HG03045 (cell line): ENCODE measurements around the gene BARHL2.

Source experiments
- ATAC-seq: cut with Tn5 transposase; IDR thresholded peaks from one replicate; pipeline ENCODE4 v1.9.1; 2021; ENCODE audit warnings: mild to moderate bottlenecking, moderate library complexity; ENCODE audit not compliant: unreplicated experiment

Gene BARHL2

GRCh38 chr1:90724926-90725656, 8.0 kb upstream of the BARHL2 start:
- ATAC-seq: no peak

DNA sequence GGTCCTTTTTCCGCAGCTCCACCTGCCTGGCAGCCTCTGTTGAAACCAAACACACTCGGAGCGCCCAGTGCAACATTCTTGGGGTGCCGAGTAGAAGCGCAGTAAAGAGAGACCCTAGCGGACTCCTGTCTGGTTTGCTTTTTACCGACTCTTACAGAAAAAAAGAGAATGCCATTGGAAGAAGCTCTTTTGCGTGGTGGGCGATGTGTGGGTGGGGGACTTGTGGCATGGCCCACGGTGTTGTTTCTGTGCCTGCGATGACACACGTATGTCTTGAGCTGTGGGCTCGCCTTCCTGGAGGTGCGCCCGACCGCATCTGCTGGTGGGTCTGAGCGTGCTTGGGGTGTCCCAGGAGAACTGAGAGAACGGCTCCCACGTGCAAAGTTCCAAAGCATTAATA, 7.3 kb upstream of the BARHL2 start:
- no peak for ATAC-seq

DNA sequence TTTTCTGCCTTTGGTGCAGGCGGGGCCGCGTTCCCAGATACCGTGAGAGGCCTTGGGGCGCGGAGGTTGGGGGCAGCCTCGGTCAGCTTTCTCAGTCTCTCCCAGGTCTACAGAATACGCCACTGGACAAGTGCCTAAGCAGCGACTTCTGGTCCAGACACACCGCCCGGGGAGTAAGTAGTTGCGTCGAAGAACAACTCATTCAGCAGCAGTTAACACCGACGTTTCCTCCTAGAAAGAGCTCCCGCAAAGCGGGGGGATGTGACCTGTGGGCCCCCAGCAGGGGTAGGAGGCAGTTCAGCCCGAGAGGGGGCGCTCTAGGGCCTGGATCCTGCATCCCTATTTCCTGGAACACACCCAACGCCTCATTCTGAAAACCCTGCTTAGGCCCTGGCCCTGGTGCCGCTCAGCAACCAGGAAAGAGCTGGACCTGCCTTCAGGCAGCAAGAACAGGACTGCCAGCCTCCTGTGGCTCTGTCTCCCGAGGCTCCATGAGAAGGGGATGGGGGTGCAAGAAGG, 6.5 kb upstream of the BARHL2 start:
- no peak for ATAC-seq

DNA sequence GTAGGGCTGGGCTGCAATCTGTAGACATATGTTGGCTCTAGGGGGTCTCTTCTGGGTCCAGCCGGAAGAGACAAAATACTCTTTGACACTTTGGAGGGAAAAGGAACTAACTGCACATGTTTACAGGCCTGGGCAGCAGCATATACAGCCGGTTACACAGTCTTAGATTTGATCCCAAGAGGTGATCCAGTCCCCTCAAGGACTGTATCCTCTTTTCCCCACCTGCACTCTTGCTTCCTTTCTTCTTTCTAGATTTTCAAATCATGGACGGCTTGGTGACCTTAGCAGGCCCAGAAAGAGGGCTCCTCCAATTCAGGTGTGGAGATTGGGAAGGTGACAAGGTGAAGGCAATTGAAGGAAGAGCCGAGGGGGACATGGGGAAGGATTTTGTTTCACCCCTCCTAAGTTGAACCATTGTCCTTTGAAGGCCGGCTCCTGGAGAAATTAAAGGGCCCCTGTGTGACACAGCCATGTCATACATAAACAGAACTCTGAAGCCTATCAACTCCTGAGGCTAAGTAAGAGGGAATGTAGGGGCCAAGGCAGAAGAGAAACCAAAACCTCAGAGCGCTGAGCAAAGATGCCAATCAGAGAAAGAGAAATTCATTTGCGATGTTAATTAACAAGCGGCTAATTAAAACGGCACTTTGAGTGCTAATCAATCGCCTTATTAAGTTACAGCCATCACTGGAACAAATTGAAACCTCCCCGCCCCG, 5.9 kb upstream of the BARHL2 start:
- no peak for ATAC-seq

GRCh38 chr1:90721210-90722194, 4.4 kb upstream of the BARHL2 start:
- ATAC-seq: peak; percentile 63

DNA sequence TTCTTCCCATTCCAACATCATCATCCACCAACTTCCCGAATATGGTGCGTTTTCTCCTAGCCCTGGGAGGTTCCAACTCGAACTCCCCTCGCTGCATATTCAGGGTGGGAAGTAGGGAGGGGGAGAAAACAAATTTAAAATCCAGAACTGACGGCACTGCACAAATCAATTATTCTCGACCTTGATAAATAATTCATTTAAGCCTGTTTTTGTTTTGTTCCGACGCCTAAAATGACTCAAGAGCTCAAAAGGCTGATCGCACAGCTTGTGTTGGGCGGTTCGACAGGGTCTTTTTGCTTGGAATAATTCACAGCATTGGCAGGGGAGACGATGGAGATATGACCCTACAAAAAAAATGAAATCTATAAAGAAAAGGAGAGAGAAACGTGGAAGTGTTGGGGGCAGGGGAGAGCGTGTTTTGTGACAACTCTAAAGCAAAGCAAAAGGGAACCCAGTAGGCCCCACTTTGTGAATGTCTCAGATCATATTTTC, 3.1 kb upstream of the BARHL2 start:
- ATAC-seq: no peak

GRCh38 chr1:90719330-90720144, 2.4 kb upstream of the BARHL2 start:
- no peak for ATAC-seq

DNA sequence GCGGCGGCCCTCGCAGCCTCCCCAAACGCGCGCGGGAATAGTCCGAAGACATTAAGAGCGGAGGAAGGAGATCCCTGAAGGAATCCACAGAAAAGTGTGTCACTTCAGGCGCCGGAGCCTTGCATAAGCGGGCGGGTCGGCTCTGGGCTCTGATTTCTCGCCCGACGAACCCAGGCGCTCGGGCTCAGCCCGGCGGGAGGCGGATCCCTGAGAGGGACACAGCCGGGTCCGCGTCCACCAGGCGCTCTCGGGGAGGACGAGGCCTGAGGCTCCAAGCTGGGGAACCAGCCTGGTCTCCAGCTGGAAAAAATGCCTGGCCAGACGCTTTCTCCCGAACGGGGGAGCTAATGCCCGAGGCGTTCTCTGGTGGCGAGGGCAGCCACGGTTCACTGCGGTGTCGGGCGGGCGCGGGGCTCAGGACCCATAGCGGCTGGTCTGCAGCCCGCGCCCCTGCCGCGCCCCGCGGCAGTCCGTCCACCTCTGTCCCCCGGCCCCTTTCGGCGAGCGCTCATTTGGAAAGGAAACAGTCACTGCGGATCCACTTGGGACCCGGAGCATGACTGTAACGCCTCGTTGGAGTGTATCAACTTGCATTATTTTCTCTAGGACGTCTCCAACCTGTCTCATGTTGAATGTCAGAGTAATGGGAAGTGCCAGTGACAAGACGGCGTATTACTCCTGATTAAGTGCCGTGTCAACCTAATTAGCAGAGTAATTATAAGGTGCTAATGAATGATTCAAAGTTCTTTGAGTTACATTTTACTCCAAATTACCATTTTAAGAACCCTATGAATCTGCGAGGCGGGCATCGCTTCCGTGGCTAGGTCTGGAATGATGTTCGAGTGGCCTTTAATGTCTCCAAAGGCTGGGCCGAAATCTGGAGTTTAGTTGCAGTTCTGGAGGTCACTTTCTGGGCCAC, 1.6 kb upstream of the BARHL2 start:
- no peak for ATAC-seq

DNA sequence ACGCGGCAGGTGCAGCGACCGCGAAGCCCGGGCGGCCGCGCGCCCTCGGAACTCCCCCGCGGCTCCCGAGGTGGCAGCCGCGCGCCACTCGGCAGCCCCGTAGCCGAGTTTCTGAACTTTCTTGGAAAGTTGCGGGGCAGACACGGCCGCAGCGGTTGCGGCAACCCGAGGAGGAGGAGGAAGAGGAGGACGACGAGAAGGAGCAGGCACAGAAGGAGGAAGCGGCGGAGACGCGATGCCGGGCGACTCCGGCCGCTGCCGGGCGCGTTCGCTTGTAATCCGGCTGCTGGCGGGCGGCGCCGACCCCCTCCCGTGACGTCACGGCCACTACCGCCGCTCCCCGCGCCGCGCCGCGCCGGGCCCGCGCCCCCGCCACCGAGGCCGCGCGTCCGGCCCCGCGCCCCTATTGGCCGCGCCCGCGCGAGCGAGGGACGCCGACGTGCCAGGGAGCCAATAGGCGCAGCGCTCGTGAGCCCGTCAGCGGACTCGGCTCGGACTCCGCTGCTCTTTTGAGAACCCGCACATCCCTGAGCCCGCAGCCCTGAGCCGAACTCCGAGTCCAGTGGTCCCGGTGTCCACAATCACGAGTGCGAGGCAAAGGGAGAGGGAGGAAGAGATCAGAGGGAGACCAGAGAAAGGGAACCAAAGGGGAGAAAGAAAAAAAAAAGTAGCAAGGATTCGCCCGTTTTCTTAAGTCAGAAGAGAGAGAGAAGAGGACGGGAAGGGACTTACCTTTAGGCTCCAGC, 736 bp upstream of the BARHL2 start:
- ATAC-seq: no peak

DNA sequence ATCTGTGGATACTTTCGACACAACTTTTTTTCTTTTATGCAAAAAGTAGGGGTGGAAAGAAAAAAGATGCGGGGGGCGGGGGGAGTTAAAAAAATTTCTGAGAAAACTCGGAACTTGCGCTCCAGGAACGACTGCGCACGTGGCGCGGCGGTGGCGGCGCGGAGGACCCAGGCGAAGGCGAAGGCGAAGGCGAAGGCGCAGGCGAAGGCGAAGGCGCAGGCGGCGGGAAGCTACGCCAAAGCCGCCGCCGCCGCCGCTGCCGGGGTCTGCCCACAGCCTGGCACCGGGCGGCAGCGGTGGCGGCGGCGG, 208 bp upstream of the BARHL2 start:
- ATAC-seq: no peak

DNA sequence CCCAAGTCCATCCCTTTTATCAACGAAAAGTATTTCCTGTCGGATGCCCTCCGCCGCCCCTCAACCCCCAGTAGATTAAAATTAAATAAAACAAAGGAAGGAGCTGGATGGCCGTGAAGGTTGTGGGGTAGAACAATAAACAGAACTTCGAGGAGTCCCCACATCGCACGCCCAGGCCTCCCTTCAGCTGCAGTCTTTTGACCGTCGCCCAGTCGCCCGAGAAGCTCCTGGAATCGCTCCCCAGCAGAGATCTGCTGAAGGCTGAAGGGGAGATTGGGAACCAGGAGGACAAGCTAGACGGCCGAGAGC, 905 bp downstream of the BARHL2 start:
- ATAC-seq: no peak

- ATAC-seq: no peak
These were observed 1.8 kb downstream of the BARHL2 start for GRCh38 chr1:90715309-90715708.

GRCh38 chr1:90714521-90714951, 2.6 kb downstream of the BARHL2 start:
- no peak for ATAC-seq

DNA sequence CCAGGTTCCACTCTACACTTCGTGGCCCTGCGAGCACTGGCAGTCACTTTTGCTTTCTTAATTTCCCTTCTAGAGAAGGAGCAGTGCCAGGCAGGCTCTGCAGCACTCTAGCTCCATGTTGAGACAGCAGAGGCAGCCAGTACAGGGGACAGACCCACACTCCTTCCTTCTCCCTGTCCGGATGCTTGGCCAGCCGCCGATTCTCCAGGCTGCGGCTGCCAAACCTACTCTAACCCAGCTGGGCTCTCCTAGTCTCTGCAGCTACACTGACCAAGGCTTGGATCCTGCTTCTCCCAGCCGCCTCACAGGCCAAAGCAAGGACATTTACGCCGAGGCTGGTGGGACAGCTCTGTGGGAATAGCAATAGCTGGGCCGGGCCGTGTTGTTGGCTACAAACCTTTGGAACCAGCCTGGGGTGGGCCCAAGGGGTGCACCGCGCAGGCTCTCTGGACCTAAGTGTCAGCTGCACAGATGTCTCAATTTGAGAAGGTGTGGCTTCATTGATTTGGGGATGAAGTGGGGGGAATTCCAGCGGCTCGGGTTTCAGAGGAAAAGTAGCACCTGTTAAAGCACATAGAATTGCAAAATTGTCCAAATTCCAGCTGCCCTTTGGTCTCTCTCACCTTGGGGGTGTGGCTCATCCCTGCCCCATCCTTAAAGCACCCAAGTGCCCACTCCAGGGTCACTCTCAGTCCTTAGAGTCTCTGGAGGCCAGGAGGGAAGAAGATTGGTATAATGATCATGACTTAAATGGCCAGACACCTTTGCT, 3.2 kb downstream of the BARHL2 start:
- no peak for ATAC-seq

- no peak for ATAC-seq
These were observed 4.0 kb downstream of the BARHL2 start for GRCh38 chr1:90712915-90713730.

DNA sequence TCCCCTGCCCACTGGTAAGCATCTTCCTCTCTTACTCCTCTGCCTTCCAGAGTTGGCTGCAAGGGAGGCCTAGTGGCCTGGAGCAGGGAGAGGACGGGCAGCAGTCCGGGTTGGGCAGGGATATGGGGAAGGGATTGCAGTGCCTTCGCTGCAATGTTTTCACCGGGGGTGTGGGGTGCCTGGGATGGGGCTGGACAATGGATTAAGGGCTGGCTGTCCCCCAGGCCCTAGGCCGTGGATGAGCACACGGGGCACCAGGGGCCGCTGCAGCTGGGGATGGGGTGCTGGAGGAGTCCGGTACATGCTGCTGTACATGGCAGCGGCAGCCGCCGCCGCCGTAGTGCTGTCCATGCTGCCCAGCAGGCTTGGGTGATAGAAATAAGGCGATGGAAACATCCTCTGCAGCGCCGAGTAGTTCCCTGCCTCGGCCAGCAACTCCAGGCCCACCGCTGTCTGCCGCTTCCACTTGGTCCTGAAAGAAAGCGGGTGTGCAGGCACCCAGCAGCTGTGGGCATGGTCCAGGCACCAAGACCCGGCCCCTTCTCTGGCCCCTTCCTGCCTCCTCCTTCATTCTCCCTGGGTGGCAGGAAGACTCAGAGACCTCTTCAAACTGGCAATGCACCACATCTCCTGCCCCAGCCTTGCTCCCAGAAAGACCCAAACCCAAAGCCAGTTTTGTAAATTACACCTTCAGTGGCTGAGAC, 4.8 kb downstream of the BARHL2 start:
- no peak for ATAC-seq

DNA sequence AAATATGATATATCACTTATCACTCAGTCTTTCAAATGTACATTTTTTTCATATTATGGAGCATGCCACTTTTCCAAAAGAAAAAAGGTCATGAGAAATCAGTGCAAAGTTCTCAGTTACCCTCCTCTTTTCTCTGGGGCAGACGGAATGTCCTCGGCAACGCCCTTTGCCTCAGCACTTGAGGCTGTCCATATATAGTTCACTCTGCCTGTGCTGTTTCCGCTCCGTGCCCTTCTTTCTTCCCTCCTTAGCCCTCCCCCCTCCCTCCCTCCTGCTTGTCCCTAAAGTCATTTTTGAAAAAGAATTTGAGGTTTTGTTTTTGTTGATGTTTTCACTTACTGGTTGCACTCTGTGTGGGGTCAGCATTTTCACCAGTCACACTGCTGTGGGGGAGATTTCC, 5.4 kb downstream of the BARHL2 start:
- no peak for ATAC-seq
